NAMALWA (cell line): ENCODE data around the gene FAM117A.
A peak's percentile ranks its signal among the peaks of the same experiment; 100 is the strongest.

ENCODE experiments used
- DNase-seq: peaks from one replicate; pipeline ENCODE4 v3.0.0-alpha.2; 2015; ENCODE audit warnings: low spot score

FAM117A gene

GRCh38 chr17:49707608-49708514 lies 56.1 kb downstream of the FAM117A start, which contains the start of gene SLC35B1:
TSS of gene SLC35B1 (minus strand) at chr17:49707964. CDS start at chr17:49707833, 131 bp downstream.
- peak; percentile 99 for DNase-seq

DNA sequence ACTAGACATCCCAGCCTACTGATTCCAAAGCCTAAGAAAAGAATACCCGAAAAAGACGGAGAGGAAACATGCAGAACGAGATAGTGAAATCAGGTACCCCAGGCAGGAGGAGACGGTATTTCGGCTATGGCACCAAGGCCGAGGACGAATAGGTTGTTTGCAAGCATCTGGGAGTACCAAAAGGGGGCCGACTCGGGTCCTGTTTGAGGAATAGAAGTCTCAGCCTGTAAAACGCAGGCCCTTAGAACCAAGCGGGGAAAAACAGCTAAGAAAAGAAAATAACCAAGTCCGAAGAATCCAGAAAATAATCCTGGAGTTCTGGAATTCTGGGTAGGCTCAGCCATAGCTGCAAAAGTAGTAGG lies 56.7 kb downstream of the FAM117A start:
- peak; percentile 69 for DNase-seq

DNA sequence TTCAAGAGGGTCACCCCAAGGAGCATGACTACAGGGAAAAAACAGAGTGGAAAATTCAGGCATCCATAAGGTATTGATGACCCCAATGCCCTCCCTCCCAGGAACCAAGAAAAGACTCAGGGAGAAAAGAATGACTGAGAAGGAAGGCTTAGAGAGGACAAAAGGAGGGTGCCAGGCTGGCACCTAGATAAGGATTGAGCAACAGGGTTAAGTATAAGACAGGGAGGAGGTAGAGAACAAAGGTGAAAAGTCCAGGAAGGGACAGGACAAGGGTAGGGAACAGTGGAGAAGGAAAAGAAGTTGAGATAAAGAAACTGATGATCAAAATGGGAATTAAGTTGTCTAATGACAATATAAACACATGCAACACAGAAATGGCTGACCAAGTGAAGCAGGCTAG lies 58.7 kb downstream of the FAM117A start:
- no peak for DNase-seq

DNA sequence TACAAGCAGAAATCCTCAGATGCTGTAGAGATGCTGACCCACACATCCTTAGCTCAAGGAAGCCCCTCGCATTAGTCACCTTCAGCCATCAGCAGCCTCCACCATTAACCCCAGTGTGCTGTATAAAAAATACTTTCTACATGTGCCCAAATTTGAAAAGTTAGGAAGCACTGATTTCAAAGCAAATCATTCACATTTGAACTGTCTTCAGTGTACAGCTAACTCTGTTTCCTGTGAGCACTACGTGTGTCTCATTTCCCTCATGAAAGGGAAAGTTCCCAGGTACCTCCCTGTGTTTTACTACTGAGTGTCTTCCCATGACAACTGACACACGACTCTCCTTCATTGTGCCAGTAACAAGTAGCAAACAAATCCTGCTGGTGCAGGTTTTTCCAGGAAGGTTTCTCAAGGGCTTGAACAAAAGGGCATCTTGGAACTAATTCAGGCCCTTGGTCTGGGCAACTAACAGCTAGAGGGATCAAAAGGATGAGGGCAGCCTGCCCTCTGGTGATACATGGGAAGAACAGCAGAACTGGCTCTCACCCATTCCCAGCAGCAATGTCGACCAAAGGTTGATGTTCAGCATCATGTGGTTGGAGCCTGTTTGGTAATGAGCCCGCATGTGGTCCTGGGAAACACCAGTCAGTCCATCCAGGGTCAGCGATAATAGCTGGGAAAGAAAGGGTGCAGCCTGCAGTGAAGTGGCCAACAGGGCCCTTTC lies 60.2 kb downstream of the FAM117A start:
- peak; percentile 48 for DNase-seq

GRCh38 chr17:49700960-49701359 lies 63.0 kb downstream of the FAM117A start:
- DNase-seq, result no peak

GRCh38 chr17:49699966-49700575 lies 63.9 kb downstream of the FAM117A start:
- no peak for DNase-seq

DNA sequence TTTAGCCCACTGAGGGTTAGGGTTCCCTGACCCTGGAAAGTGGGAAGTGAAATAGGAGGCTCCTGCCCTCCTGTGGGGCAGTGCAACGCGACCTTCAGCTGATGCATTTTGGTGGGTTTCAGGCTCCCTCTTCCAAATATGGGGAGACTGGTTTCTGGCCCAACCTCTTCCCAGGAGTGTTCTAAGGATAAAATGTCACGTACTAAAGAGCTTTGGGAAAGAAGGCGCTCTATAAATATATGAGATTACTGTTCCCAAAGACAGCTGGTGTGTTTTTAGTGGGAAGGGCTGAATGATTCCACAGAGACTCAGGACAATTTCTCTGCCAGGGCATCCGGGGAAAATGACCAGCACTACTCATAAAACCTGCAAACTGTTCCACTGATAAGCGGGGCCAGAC lies 65.9 kb downstream of the FAM117A start:
- DNase-seq, result no peak

DNA sequence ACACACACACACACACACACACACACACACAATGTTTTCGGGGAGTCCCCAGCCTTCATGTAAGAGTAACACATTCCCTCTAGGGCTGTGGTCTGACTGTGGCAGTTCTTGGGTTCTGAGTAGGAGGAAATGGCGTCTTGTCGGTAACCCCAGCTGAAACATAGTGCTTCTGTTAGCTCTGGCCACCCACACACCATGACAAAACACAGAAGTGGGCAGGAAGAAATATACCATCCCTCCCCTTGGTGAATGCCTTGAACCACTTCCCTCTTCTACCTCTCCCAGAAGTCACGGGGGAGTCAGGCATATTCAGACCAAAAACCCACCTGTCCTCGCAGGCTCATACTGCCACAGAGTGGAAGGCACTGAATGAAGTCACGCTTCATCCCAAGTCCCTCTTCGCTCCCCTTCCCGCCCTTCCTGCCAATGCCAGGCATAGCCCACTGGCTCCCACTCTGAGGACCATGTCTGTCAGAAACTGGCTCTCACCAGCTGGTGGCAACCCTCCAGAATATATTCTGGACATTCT lies 67.6 kb downstream of the FAM117A start:
- no peak for DNase-seq

- DNase-seq, result no peak
Measured at GRCh38 chr17:49695698-49696232, 68.2 kb downstream of the FAM117A start.

- peak; percentile 77 for DNase-seq
Measured at GRCh38 chr17:49694847-49695697, 68.9 kb downstream of the FAM117A start.

GRCh38 chr17:49692751-49693150 lies 71.2 kb downstream of the FAM117A start:
- DNase-seq, result no peak

- no peak for DNase-seq
Measured at GRCh38 chr17:49691677-49692191, 72.2 kb downstream of the FAM117A start.

GRCh38 chr17:49691086-49691676 lies 72.8 kb downstream of the FAM117A start:
- DNase-seq, result no peak

DNA sequence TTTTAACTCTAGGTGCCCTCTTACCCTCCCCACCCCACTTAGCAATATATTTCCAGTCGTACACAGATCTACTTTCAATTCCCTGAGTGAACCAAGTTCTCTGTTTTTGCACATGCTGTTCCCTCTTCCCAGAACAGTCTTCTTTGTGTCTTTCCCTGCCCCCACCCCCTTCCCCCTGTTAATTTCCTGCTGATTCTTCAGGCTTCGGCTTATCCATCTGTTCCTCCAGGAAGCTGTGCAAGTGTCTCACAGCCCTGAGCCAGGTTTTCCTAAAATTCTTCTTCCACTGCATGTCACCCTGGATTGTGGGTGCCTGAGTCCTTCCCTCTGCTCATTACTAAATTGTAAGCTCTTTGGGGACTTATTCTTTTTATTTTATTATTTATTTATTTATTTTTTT lies 73.7 kb downstream of the FAM117A start:
- DNase-seq, result no peak

DNA sequence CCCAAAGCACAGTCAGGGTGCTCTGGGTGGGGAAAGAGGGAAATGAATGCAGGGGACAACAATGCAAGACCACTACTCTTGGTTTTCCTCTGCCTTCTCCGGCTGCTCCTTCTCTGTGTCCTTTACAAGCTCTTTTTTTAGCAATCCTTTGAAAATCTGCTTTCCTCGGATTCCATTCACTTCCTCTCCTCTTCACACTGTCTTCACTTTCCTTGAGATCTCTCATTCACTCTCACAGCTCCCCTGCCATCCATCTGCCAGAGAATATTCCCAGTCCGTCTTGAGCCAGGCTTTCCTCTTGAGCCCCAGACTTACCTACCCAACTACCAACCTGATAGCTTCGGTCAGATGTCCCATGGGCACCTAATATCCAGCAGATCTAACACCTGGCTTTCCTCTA lies 75.1 kb downstream of the FAM117A start:
- DNase-seq, result no peak

DNA sequence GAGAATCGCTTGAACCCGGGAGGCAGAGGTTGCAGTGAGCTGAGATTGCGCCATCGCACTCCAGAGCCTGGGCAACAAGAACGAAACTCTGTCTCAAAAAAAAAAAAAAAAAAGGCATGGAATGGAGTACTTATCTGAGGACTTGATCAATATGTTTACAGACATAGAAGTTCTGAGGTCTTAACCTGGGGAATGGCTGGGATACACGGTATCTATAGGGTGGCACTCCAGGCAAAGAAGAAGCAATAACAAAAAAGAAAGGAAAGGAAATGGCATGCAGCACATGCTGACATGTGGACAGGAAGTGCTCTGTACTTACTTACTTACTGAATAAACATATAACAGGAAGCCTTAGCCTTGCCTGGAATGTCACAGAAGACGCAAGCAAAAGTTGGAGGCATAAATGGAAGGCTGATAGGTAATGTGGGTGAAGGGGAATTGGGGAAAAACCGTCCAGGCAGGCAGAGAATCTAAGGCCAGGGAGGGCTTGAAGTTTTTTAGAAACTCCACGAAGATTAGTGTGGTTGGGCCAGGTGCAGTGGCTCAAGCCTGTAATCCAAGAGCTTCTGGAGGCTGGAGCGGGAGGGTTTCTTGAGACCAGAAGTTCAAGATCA lies 75.9 kb downstream of the FAM117A start:
- no peak for DNase-seq

DNA sequence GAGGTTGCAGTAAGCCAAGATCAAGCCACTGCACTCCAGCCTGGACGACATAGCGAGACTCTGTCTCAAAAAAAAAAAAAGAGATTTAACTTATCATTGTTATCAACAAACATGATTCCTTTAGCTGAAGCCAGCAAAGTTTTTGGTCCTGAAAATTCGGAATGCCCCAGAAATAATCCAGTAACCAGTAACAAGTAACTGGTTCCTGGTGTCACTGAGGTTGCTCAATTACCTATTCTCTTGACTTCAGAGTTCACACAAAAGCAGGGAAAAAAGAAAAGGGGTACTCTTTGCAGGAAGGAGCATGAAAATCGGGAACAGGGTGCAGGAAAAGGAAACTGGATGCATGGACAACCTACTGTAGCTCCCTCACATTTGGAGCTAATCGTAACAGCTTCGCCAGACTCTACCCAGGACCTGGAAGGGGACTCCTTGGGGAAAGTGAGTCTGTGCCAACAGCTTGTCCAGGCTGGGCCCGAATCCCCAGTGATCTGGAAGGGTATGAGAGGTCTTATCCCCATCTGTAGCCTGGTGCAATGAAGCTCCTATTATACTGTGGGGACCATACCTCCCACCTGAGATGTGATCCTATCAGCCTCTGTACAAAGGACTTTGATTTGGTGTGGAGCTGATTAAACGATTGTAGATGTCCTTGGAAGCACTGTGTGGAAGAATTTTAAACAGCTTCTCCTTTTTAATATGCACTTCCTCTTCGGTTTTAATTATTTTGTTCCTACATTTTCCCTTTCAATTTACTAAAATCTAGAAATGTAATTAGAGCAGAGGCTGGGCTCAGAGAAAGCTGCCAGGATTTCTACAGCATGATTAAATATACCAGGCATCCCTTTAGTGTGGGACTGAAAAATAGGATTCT lies 82.6 kb downstream of the FAM117A start:
- no peak for DNase-seq

DNA sequence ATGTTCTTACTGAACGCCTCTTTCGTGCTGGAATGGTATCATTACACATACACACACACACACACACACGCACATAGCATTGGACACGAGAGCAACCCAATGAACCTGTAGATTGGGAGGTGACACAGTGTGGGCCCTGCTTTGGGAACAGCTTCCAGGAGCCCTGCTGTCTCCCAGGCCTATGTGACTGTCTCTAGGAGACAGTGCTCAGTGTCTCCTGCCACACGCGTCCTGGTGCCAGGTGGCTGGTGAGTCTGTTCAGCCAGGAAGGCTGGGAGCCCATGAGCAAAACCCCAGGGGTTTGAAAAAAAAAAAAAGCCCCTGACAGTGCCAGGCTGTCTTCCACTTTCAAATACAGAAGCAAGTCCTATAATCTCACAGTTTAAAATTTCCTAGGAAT lies 83.6 kb downstream of the FAM117A start:
- DNase-seq, result no peak
